Testis (tissue), 3 donors: Measurements from ENCODE around the gene BBS10. TPM values are rescaled to one million over a fixed set of nuclear protein-coding genes. Genes with fewer than 3 reads are reported as not detected.

ENCODE experiments used
- DNase-seq: peaks from one replicate; pipeline ENCODE4 v3.0.0-alpha.2; 2019
- H3K27ac ChIP-seq, 2 donors: fragments of 200-600 bp; sonication (generic); one replicate each; pipeline ENCODE4 v1.5.1; 2019
- H3K27me3 ChIP-seq: fragments of 200-600 bp; sonication (generic); one replicate; pipeline ENCODE4 v1.5.1; 2019
- H3K36me3 ChIP-seq: fragments of 200-600 bp; sonication (generic); one replicate; pipeline ENCODE4 v1.5.1; 2017; ENCODE audit warnings: low read depth; ENCODE audit errors: missing control alignments
- H3K4me1 ChIP-seq: fragments of 200-600 bp; sonication (generic); one replicate; pipeline ENCODE4 v1.5.1; 2019
- H3K4me3 ChIP-seq, 2 donors: fragments of 200-600 bp; sonication (generic); one replicate each; pipeline ENCODE4 v1.5.1; 2017 to 2019
- H3K9me3 ChIP-seq: fragments of 200-600 bp; sonication (generic); one replicate; pipeline ENCODE4 v1.5.1; 2017
- POLR2A ChIP-seq: fragments of 450-650 bp; IDR thresholded peaks from one replicate; pipeline ENCODE4 v1.6.1; 2017; ENCODE audit warnings: antibody characterized with exemption, mild to moderate bottlenecking, moderate library complexity
- WGBS, 2 donors: methylation state at CpG; one replicate each; pipeline ENCODE4 v1.1.5; 2018; 5-methylcytosine and 5-hydroxymethylcytosine counted together
- intact Hi-C: fragments of 100-400 bp; cut with DNase I; formaldehyde crosslinking; loops from one replicate; pipeline ENCODE4 v1.15.1; 2023; ENCODE audit warnings: low total_unique reads
- polyA plus RNA-seq: library from polyadenylated mRNA; stranded (reverse); fragments of 350-450 nt; fragmentation: Illumina TruSeq; extraction: RNeasy Lipid Tissue Mini Kit (QIAGEN cat#74804); gene quantifications from one replicate; pipeline ENCODE4 v1.2.3, GENCODE V29; 2014; ENCODE audit warnings: low read depth, low replicate concordance; ENCODE audit not compliant: insufficient read depth
- total RNA-seq, 2 donors: library from RNA; depleted of rRNA; stranded (reverse); fragments of >200 nt; gene quantifications; one replicate each; pipeline ENCODE4 v1.2.3, GENCODE V29; 2016
- TF ChIP-seq, protein P1 (sequence below), 3 experiments: fragments of 450-650 bp in 2 of 3; fragments of 200-600 bp in 1 of 3; sonication (generic) in 1 of 3; IDR thresholded peaks; one replicate each; pipeline ENCODE4 v1.5.1; 2016 to 2019; ENCODE audit warnings: antibody characterized with exemption in 3 of 3, mild to moderate bottlenecking in 2 of 3, moderate library complexity in 1 of 3

BBS10 gene
- total and polyA plus RNA-seq, 3 donors from 2014 or later = 8.3 to 9.2 (median 9.0) TPM

DNA sequence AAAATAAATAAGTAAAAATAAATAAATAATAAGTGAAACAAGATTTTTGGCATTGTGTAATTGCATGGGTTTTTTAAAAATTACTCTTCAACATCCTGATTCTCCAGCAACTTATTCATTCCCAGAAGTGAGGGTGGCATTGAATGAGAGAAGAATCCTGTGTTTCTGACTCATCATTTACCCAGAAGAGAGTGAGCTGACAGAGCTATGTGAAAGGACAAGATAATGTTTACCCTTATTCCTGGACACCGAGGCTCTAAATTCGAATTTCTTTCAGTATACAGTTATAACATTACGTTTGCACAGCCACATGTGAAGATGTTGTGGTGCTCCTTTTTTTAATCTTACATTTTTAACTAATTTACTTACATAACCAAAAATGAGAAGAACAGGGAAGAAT, 36.4 kb downstream of the BBS10 start:
- TF ChIP-seq POLR2A = no peak
- TF ChIP-seq, protein P1, sequence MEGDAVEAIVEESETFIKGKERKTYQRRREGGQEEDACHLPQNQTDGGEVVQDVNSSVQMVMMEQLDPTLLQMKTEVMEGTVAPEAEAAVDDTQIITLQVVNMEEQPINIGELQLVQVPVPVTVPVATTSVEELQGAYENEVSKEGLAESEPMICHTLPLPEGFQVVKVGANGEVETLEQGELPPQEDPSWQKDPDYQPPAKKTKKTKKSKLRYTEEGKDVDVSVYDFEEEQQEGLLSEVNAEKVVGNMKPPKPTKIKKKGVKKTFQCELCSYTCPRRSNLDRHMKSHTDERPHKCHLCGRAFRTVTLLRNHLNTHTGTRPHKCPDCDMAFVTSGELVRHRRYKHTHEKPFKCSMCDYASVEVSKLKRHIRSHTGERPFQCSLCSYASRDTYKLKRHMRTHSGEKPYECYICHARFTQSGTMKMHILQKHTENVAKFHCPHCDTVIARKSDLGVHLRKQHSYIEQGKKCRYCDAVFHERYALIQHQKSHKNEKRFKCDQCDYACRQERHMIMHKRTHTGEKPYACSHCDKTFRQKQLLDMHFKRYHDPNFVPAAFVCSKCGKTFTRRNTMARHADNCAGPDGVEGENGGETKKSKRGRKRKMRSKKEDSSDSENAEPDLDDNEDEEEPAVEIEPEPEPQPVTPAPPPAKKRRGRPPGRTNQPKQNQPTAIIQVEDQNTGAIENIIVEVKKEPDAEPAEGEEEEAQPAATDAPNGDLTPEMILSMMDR (IDR thresholded peaks at IDR 0.05) = no peak
- no peaks in the 10 kb centered on the region for H3K27me3 ChIP-seq
- intact Hi-C loops = no loop called here
- no peak overlapping the region for H3K27ac ChIP-seq
- H3K36me3 ChIP-seq = no peaks in the 10 kb centered on the region
- H3K4me3 ChIP-seq = no peak overlapping the region
- no peaks in the 10 kb centered on the region for H3K4me1 ChIP-seq
- WGBS, 2 donors = 75 to 91% methylated on average over 3 of the region's 3 CpGs
- no peak for DNase-seq
- no peaks in the 10 kb centered on the region for H3K9me3 ChIP-seq

GRCh38 chr12:76310110-76310509, 38.1 kb downstream of the BBS10 start:
- no peak for TF ChIP-seq POLR2A
- TF ChIP-seq, protein P1 (IDR thresholded peaks at IDR 0.05) = no peak
- H3K9me3 ChIP-seq = no peaks in the 10 kb centered on the region
- H3K4me1 ChIP-seq = no peaks in the 10 kb centered on the region
- intact Hi-C loops = no loop called here
- no peak for DNase-seq
- no peak overlapping the region for H3K27ac ChIP-seq
- H3K4me3 ChIP-seq = no peak overlapping the region
- no peaks in the 10 kb centered on the region for H3K36me3 ChIP-seq
- no peaks in the 10 kb centered on the region for H3K27me3 ChIP-seq

DNA sequence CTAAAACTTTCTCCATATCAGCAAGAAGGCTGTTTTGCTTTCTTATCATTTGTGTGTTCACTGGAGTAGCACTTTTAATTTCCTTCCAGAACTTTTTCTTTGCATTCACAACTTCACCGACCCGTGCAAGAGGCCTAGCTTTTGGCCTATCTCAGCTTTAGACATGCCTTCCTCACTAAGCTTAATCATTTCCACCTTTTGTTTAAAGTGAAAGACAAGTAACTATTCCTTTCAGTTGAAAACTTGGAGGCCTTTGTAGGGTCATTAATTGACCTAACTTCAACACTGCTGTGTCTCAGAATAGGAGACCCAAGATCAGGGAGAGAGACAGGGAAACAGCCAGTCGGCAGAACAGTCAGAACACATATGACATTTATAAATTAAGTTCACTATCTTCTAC, 39.3 kb downstream of the BBS10 start:
- Histone ChIP-seq H3K4me1 (no peaks in the 10 kb centered on the region), H3K27ac (no peak overlapping the region), H3K36me3 (no peaks in the 10 kb centered on the region), H3K9me3 (no peaks in the 10 kb centered on the region), H3K4me3 (no peak overlapping the region), H3K27me3 (no peaks in the 10 kb centered on the region)
- intact Hi-C loops = no loop called here
- DNase-seq = no peak
- TF ChIP-seq, protein P1 (IDR thresholded peaks at IDR 0.05) = no peak
- TF ChIP-seq POLR2A = no peak
- WGBS, 2 donors = 61 to 67% methylated on average over 3 of the region's 3 CpGs

- Histone ChIP-seq H3K36me3 (no peaks in the 10 kb centered on the region), H3K27ac (no peak overlapping the region), H3K9me3 (no peaks in the 10 kb centered on the region), H3K27me3 (no peaks in the 10 kb centered on the region), H3K4me1 (no peaks in the 10 kb centered on the region), H3K4me3 (no peak overlapping the region)
- no peak for DNase-seq
- WGBS, 2 donors = 86 to 98% methylated on average over 1 of the region's 1 CpG
- TF ChIP-seq, protein P1 (IDR thresholded peaks at IDR 0.05) = no peak
- no peak for TF ChIP-seq POLR2A
- intact Hi-C loops = no loop called here
Observed at GRCh38 chr12:76307083-76307482, 41.1 kb downstream of the BBS10 start.

- TF ChIP-seq POLR2A = no peak
- TF ChIP-seq, protein P1 (IDR thresholded peaks at IDR 0.05) = no peak
- intact Hi-C loops = no loop called here
- Histone ChIP-seq H3K27me3 (no peaks in the 10 kb centered on the region), H3K4me1 (no peaks in the 10 kb centered on the region), H3K27ac (no peak overlapping the region), H3K9me3 (no peaks in the 10 kb centered on the region), H3K4me3 (no peak overlapping the region), H3K36me3 (no peaks in the 10 kb centered on the region)
- DNase-seq = no peak
- 91 to 93% methylated on average over 6 of the region's 6 CpGs for WGBS, 2 donors
Observed at GRCh38 chr12:76303989-76304460, 44.2 kb downstream of the BBS10 start.
